Loucy (cell line): Measurements from ENCODE around the gene PRIMPOL.

Experiments
- CTCF ChIP-seq: fragments of 200-600 bp; sonication (generic); conservative IDR thresholded peaks from 2 replicates; pipeline ENCODE4 v1.5.1; 2014; ENCODE audit warnings: mild to moderate bottlenecking, antibody characterized with exemption, low read length
- EZH2phosphoT487 ChIP-seq: fragments of 200-600 bp; IDR thresholded peaks from 2 replicates; pipeline ENCODE4 v1.6.1; 2018; ENCODE audit warnings: antibody characterized with exemption, mild to moderate bottlenecking, moderate library complexity, borderline replicate concordance

DNA sequence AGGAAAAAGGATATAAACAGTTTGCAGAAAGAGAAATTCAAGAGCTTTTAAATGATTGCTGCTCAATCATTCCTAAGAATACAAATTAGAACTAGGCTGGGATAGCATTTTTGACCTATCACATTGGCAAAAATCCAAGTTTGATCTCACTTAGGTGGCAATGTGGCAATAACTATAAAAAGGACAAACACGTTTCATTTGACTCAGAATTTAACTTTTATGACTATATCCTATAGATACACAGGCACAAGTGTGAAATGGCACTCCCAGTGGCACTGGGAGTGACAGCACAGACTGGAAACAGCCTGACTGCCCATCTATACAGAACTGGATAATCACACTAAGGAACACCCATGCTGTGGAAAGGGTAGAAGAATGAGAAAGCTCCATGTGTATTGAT lies 73.3 kb downstream of the PRIMPOL start:
- TF ChIP-seq CTCF, result peak; percentile 60
- TF ChIP-seq EZH2phosphoT487, result no peak
